Neutrophil (primary cell): ENCODE data around the gene NSDHL.

Experiments used
- H3K27ac ChIP-seq: fragments of 200-600 bp; sonication (generic); 2 replicates; pipeline ENCODE4 v1.5.1; 2016; ENCODE audit warnings: mild to moderate bottlenecking, moderate library complexity
- H3K27me3 ChIP-seq: fragments of 200-600 bp; sonication (generic); 2 replicates; pipeline ENCODE4 v1.6.0; 2016; ENCODE audit warnings: mild to moderate bottlenecking
- H3K36me3 ChIP-seq: fragments of 200-600 bp; sonication (generic); 2 replicates; pipeline ENCODE4 v1.5.1; 2017
- H3K4me1 ChIP-seq, 2 experiments: fragments of 200-600 bp in 1 of 2; sonication (generic) in 1 of 2; 1 replicate in 1 of 2; 2 replicates in 1 of 2; pipeline versions ENCODE4 v1.5.1 to v1.6.1; 2013 to 2016; ENCODE audit warnings: low read depth in 1 of 2, low read length in 1 of 2, mild to moderate bottlenecking in 1 of 2, moderate library complexity in 1 of 2; ENCODE audit not compliant: control insufficient read depth in 1 of 2, insufficient read depth in 1 of 2
- H3K4me3 ChIP-seq, 2 experiments: fragments of 200-600 bp in 1 of 2; sonication (generic) in 1 of 2; 1 replicate in 1 of 2; 2 replicates in 1 of 2; pipeline ENCODE4 v1.5.1; 2013 to 2016; ENCODE audit warnings: low read depth in 1 of 2, low read length in 1 of 2, mild to moderate bottlenecking in 1 of 2, moderate library complexity in 1 of 2
- H3K9me3 ChIP-seq: fragments of 200-600 bp; sonication (generic); 2 replicates; pipeline ENCODE4 v1.5.1; 2016
- CTCF ChIP-seq: fragments of 200-600 bp; sonication (generic); IDR thresholded peaks from 2 replicates; pipeline ENCODE4 v1.5.1; 2016; ENCODE audit warnings: antibody characterized with exemption

Gene NSDHL

GRCh38 chrX:152912641-152913040 is 81.8 kb downstream of the NSDHL start:
- no peak for TF ChIP-seq CTCF
- Histone ChIP-seq H3K4me1 (peaks cover 0 to 4% of the 10 kb centered on the region in 2 experiments), H3K27ac (no peak overlapping the region), H3K9me3 (no peaks in the 10 kb centered on the region), H3K36me3 (no peaks in the 10 kb centered on the region), H3K27me3 (no peaks in the 10 kb centered on the region), H3K4me3 (no peak overlapping the region)

GRCh38 chrX:152913346-152913745 is 82.5 kb downstream of the NSDHL start:
- Histone ChIP-seq H3K27me3 (no peaks in the 10 kb centered on the region), H3K4me3 (no peak overlapping the region)

GRCh38 chrX:152913910-152914309 is 83.0 kb downstream of the NSDHL start:
- Histone ChIP-seq H3K9me3 (no peaks in the 10 kb centered on the region), H3K27ac (no peak overlapping the region), H3K27me3 (no peaks in the 10 kb centered on the region), H3K36me3 (no peaks in the 10 kb centered on the region), H3K4me3 (no peak overlapping the region), H3K4me1 (peaks cover 0 to 16% of the 10 kb centered on the region in 2 experiments)
- no peak for TF ChIP-seq CTCF

More at GRCh38 chrX:152913346-152913745, 82.5 kb downstream of the NSDHL start:
- no peak for TF ChIP-seq CTCF
- H3K4me1 ChIP-seq: peaks cover 0 to 11% of the 10 kb centered on the region in 2 experiments
- H3K27ac ChIP-seq: no peak overlapping the region
- H3K9me3 ChIP-seq: no peaks in the 10 kb centered on the region
- H3K36me3 ChIP-seq: no peaks in the 10 kb centered on the region

- TF ChIP-seq CTCF: peak; percentile 63
- Histone ChIP-seq H3K27ac (no peak overlapping the region), H3K27me3 (no peaks in the 10 kb centered on the region), H3K4me1 (peaks cover 0 to 16% of the 10 kb centered on the region in 2 experiments), H3K9me3 (no peaks in the 10 kb centered on the region), H3K36me3 (no peaks in the 10 kb centered on the region), H3K4me3 (no peak overlapping the region)
Observed at GRCh38 chrX:152915541-152916241, 84.8 kb downstream of the NSDHL start.

- H3K4me3 ChIP-seq: peak overlapping the region in 1 of 2 experiments; percentile 40
- no peaks in the 10 kb centered on the region for H3K36me3 ChIP-seq
- H3K9me3 ChIP-seq: no peaks in the 10 kb centered on the region
Observed at GRCh38 chrX:152917656-152918579, 87.1 kb downstream of the NSDHL start.

More at GRCh38 chrX:152917656-152918579, 87.1 kb downstream of the NSDHL start:
- peaks cover 0 to 16% of the 10 kb centered on the region in 2 experiments for H3K4me1 ChIP-seq
- H3K27ac ChIP-seq: peak overlapping the region; percentile 80
- H3K27me3 ChIP-seq: no peaks in the 10 kb centered on the region
- TF ChIP-seq CTCF: no peak
